GM18867 (cell line): Measurements from ENCODE around the gene MAEA.

Experiments used
- ATAC-seq: cut with Tn5 transposase; IDR thresholded peaks from one replicate; pipeline ENCODE4 v1.9.1; 2021; ENCODE audit warnings: mild to moderate bottlenecking, moderate library complexity; ENCODE audit not compliant: unreplicated experiment

Gene MAEA

GRCh38 chr4:1289207-1290164 is at the start of gene MAEA:
TSS of gene MAEA (plus strand) at chr4:1289891. CDS start at chr4:1289914, 23 bp downstream.
- peak; percentile 92 for ATAC-seq

DNA sequence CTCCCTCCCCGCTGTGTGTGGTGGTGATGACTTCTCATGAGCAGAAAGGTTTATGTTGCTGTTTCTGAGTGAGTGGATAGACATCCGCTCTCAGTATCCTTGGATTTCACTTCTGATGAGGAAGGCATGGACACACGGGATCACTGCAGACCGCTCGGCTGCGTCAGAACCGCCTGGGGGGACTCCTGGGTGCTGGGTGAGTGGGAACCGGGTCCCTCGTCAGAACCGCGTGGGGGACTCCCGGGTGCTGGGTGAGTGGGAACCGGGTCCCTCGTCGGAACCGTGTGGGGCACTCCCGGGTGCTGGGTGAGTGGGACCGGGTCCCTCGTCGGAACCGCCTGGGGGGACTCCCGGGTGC is 49.8 kb upstream of the MAEA start:
- no peak for ATAC-seq

GRCh38 chr4:1240721-1241465 is 48.8 kb upstream of the MAEA start:
- no peak for ATAC-seq

DNA sequence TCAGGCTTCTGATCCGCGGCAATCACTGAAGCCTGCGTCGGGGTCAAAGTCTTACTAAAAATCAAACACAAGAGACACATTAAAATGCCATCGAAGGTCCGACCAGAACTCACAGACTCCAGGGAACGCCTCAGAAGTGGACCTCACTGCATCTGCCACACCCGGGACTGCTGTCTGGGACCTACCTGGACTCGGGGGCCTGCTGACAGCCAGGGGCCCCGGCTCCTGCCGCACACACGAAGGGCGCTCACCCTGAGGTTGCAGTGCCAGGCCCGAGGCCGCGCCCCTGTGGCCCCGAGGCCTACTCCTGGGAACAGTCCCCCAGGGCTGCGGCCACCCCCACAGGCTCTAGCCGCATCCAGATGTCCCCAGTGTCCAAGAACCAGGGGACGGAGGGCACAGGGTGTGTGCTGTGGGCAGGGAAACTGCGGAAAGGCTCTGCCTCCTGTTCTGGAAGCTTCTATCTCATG is 48.2 kb upstream of the MAEA start:
- no peak for ATAC-seq

DNA sequence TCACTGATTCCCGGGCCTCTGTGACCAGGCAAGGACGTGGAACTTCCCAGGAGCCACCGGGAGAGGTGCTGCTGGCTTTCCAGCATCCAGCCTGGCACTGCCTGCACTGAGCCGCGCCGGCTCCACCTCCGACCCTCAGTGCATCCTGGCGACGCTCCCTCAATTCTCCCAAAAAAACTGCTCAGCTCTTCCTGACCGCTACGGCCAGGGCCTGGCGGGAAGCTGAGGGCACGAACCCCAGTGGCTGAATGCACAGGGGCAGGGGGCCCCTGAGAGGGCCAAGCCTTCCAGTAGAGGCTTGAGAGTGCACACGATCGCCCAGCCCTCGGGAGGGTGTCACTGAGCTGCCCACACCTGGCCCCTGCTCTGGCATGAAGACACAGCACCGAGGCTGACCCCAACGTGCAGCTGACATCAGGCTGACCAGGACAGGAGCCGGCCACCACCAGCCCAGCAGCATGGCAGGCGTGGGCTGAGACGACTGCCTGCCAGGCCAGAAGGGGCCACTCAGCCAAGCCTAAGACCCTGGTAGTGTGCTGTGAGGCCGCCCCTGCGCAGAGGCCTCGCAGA is 47.7 kb upstream of the MAEA start:
- ATAC-seq = no peak

GRCh38 chr4:1242506-1243450 is 46.9 kb upstream of the MAEA start:
- no peak for ATAC-seq

GRCh38 chr4:1243451-1244080 is 46.1 kb upstream of the MAEA start:
- ATAC-seq = no peak

DNA sequence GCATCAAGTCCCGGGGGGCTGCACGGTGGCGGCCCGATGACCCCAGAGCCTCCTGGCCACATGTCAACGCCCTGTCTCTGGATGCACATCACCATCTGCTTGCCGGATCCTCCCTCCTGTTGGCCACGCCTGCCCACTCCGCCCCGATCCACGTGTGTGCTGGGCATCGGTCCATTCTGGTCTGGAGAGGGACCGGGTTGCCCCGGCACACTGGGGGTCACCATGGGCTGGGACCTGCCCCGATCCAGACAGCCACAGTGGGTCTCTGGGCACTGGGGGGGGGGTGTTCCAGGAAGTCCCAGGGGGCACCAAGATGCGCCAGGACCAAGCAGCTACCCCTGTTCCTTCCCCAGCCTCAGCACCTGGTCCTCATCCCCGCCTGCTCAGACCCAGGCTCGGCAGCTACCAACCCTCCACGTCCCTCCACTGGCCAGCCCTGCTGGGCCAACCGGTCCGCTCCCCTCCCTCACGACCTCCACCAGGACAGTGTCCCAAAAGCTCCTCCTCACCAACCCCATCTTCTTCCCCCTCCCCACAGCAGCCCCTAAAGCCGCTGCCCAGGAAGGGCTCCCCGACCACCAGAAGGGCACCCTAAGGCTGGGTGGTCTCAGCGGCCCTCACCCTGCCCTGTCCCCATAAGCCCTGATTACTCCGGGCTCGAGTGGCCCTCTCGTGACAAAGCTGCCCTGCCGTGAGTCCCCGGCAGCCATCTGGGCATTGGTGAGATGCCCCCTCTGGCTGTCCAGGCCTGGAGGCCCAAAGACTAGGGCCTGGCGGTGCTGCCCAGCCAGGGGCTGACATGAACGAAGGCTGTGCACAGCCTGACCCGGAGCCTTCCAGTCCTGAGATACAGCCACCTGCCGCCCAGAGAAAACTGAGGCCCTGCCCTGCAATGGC is 45.4 kb upstream of the MAEA start:
- no peak for ATAC-seq

GRCh38 chr4:1244978-1245471 is 44.7 kb upstream of the MAEA start:
- ATAC-seq = no peak

DNA sequence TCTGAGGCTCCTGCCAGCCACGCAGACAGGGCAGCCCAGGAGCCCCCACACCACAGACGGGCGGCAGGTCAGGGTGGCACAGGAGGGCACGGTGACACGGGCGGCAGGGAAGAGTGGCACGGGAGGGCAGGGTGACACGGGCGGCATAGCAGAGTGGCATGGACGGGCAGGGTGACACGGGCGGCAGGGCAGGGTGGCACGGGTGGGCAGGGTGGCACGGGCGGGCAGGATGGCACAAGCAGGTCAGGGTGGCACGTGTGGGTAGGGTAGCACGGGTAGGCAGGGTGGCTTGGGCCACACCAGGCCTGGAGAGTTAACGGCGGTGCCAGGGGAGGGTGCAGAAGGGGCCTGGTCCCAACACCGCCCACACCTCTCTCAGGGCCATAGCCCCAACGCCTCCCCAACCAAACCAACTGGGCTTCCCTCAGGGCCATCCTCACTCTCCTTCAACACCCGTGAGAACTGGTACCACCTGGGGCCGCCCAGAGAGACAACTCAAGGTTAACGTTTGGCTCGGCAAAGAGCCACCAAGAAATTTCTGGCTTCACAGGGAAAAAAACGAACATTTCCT is 44.1 kb upstream of the MAEA start:
- ATAC-seq = no peak

GRCh38 chr4:1246111-1246881 is 43.4 kb upstream of the MAEA start:
- ATAC-seq = no peak

- ATAC-seq = no peak
These were observed 42.5 kb upstream of the MAEA start for GRCh38 chr4:1246901-1247863.

GRCh38 chr4:1247864-1248244 is 41.8 kb upstream of the MAEA start:
- no peak for ATAC-seq

- ATAC-seq = peak; percentile 42
These were observed 41.2 kb upstream of the MAEA start, which contains the start of gene CTBP1 for GRCh38 chr4:1248245-1249147. TSS of gene CTBP1 (minus strand) at chr4:1249130. CDS start at chr4:1241331, 7,799 bp downstream.

DNA sequence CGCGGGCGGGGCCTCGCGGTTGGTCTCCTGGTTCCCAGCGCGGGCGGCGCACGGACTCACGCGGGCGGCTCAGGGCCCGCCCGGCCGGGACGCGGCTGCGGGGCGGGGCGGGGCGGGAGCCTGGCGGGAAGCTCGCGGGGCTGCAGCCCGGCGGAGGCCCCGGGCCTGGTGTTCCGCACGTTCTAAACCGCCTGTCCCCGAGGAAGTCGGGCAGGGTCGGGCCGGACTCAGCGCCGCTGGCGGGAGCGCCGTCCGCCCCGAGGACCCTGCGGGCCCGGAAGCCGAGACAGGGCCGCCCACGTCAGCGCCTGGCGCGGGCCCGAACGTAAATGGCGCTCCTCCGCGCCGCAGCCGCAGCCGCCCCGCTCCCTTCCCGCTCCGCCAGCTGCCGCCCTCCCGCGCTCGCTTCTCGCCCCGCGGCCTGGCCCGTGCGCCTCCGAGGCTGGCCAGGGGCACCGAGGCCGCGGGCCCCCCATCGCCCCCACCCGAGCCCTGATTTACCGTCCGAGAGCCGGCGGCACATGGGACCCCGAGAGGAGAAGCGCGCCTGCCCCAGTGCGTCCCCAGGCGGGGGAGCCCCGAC is 40.5 kb upstream of the MAEA start:
- peak; percentile 57 for ATAC-seq
